Thymus (tissue), 11 donors: ENCODE data around the gene CEP95. TPM values are rescaled to one million over a fixed set of nuclear protein-coding genes. Genes with fewer than 3 reads are reported as not detected.
A peak's percentile ranks its signal among the peaks of the same experiment; 100 is the strongest.
"Not testable (repeated sequence)": the region's sequence is repeated elsewhere in the genome, so short reads cannot be mapped to it uniquely, and the experiment has no call there.

ENCODE experiments used
- DNase-seq, 9 donors: peaks; one replicate each; pipeline ENCODE4 v3.0.0-alpha.2; 2013; ENCODE audit warnings: low spot score in 9 of 9, low read depth in 6 of 9, missing footprints in 1 of 9
- H3K27ac ChIP-seq, 2 donors: one replicate each; pipeline ENCODE4 v1.5.1; 2013; ENCODE audit warnings: control low read depth in 1 of 2, low read depth in 1 of 2, low read length in 1 of 2, mild to moderate bottlenecking in 1 of 2, moderate library complexity in 1 of 2
- H3K27me3 ChIP-seq, 2 donors: one replicate each; pipeline ENCODE4 v1.5.1; 2013; ENCODE audit warnings: low read length in 1 of 2; ENCODE audit not compliant: control insufficient read depth in 2 of 2, insufficient read depth in 1 of 2
- H3K36me3 ChIP-seq, 2 donors: one replicate each; pipeline ENCODE4 v1.5.1; 2013; ENCODE audit warnings: low read length in 1 of 2, mild to moderate bottlenecking in 1 of 2, moderate library complexity in 1 of 2; ENCODE audit not compliant: control insufficient read depth in 2 of 2, insufficient read depth in 2 of 2
- H3K4me1 ChIP-seq, 2 donors: one replicate each; pipeline ENCODE4 v1.5.1; 2013; ENCODE audit warnings: low read length in 2 of 2; ENCODE audit not compliant: control insufficient read depth in 2 of 2, insufficient read depth in 2 of 2
- H3K4me3 ChIP-seq, 2 donors: one replicate each; pipeline ENCODE4 v1.5.1; 2013; ENCODE audit warnings: low read length in 2 of 2, control low read depth in 1 of 2, mild to moderate bottlenecking in 1 of 2
- H3K9me3 ChIP-seq, 2 donors: one replicate each; pipeline ENCODE4 v1.5.1; 2013; ENCODE audit warnings: low read length in 1 of 2, mild to moderate bottlenecking in 1 of 2; ENCODE audit not compliant: control insufficient read depth in 2 of 2, insufficient read depth in 1 of 2
- WGBS: extraction: QIAGEN DNeasy Blood & Tissue Kit; methylation state at CpG from one replicate; pipeline ENCODE4 v1.1.7; 2013; 5-methylcytosine and 5-hydroxymethylcytosine counted together
- polyA plus RNA-seq: library from polyadenylated mRNA; stranded (reverse); fragments of 200-250 nt; gene quantifications from one replicate; pipeline ENCODE4 v1.2.3, GENCODE V29; 2013
- total RNA-seq: library from RNA; stranded (reverse); fragments of 120-200 nt; gene quantifications from one replicate; pipeline ENCODE4 v1.2.4, GENCODE V29; 2013
- donor health status: healthy.

The CEP95 gene
- total and polyA plus RNA-seq, 2 donors = 43.4 to 126 TPM

- Histone ChIP-seq H3K4me3 (no peak overlapping the region), H3K4me1 (peaks cover 9 to 17% of the 10 kb centered on the region in 2 donors), H3K9me3 (no peaks in the 10 kb centered on the region), H3K27ac (no peak overlapping the region), H3K27me3 (no peaks in the 10 kb centered on the region), H3K36me3 (peaks cover 25 to 62% of the 10 kb centered on the region in 2 donors)
- DNase-seq = peak in 3 of 9 donors; percentile 29 to 57 (median 45)
- WGBS = 97% methylated on average over 13 of the region's 13 CpGs
Observed at GRCh38 chr17:64491034-64491860, 15.5 kb upstream of the CEP95 start.

GRCh38 chr17:64491994-64492393, 14.8 kb upstream of the CEP95 start:
- Histone ChIP-seq H3K4me3 (no peak overlapping the region), H3K36me3 (peaks cover 26 to 59% of the 10 kb centered on the region in 2 donors), H3K4me1 (peaks cover 9 to 17% of the 10 kb centered on the region in 2 donors), H3K9me3 (no peaks in the 10 kb centered on the region), H3K27ac (no peak overlapping the region), H3K27me3 (no peaks in the 10 kb centered on the region)
- WGBS = 96% methylated on average over 3 of the region's 3 CpGs
- no peak for DNase-seq

- peaks cover 26 to 57% of the 10 kb centered on the region in 2 donors for H3K36me3 ChIP-seq
Observed at GRCh38 chr17:64492481-64493109, 14.2 kb upstream of the CEP95 start.

GRCh38 chr17:64494121-64494520, 12.7 kb upstream of the CEP95 start:
- Histone ChIP-seq H3K4me3 (no peak overlapping the region), H3K4me1 (peaks cover 16 to 22% of the 10 kb centered on the region in 2 donors), H3K27me3 (no peaks in the 10 kb centered on the region), H3K27ac (no peak overlapping the region), H3K9me3 (no peaks in the 10 kb centered on the region), H3K36me3 (peaks cover 26 to 58% of the 10 kb centered on the region in 2 donors)
- 98% methylated on average over 2 of the region's 2 CpGs for WGBS
- no peak for DNase-seq

More at GRCh38 chr17:64492481-64493109, 14.2 kb upstream of the CEP95 start:
- 82% methylated on average over 6 of the region's 6 CpGs for WGBS
- peaks cover 14 to 22% of the 10 kb centered on the region in 2 donors for H3K4me1 ChIP-seq
- H3K27ac ChIP-seq = no peak overlapping the region
- no peaks in the 10 kb centered on the region for H3K27me3 ChIP-seq
- H3K9me3 ChIP-seq = no peaks in the 10 kb centered on the region
- peak in 1 of 9 donors; percentile 33 for DNase-seq
- no peak overlapping the region for H3K4me3 ChIP-seq

GRCh38 chr17:64495300-64495699, 11.5 kb upstream of the CEP95 start:
- not testable (repeated sequence) for H3K4me3 ChIP-seq, H3K9me3 ChIP-seq, H3K27me3 ChIP-seq, DNase-seq, H3K27ac ChIP-seq
- peaks cover 16 to 22% of the 10 kb centered on the region in 2 donors for H3K4me1 ChIP-seq
- WGBS = 97% methylated on average over 5 of the region's 5 CpGs
- H3K36me3 ChIP-seq = peaks cover 29 to 58% of the 10 kb centered on the region in 2 donors

GRCh38 chr17:64496348-64496785, 10.4 kb upstream of the CEP95 start:
- Histone ChIP-seq H3K9me3 (no peaks in the 10 kb centered on the region), H3K27me3 (no peaks in the 10 kb centered on the region), H3K27ac (peak overlapping the region; percentile 94 to 96), H3K4me3 (peak overlapping the region; percentile 71 to 82), H3K4me1 (peaks cover 16 to 22% of the 10 kb centered on the region in 2 donors), H3K36me3 (peaks cover 35 to 58% of the 10 kb centered on the region in 2 donors)
- under 1% methylated on average over 20 of the region's 20 CpGs for WGBS
- peak in 1 of 9 donors; percentile 43 for DNase-seq

- Histone ChIP-seq H3K36me3 (peaks cover 38 to 59% of the 10 kb centered on the region in 2 donors), H3K27ac (peak within 1 kb of the TSS; percentile 94 to 96), H3K9me3 (no peaks in the 10 kb centered on the region), H3K4me1 (peaks cover 16 to 27% of the 10 kb centered on the region in 2 donors), H3K4me3 (peak within 1 kb of the TSS; percentile 71 to 82), H3K27me3 (no peaks in the 10 kb centered on the region)
- DNase-seq = peak; percentile 82 to 96 (median 91)
- 1% methylated on average over 50 of the region's 50 CpGs for WGBS
Observed at GRCh38 chr17:64496786-64497564, 9.8 kb upstream of the CEP95 start, which contains the start of gene POLG2. POLG2 (minus strand) TSS chr17:64497054; CDS start chr17:64496968, 86 bp downstream.

GRCh38 chr17:64497565-64498035, 9.2 kb upstream of the CEP95 start:
- H3K36me3 ChIP-seq = peaks cover 45 to 60% of the 10 kb centered on the region in 2 donors
- 59% methylated on average over 4 of the region's 4 CpGs for WGBS
- H3K4me1 ChIP-seq = peaks cover 16 to 28% of the 10 kb centered on the region in 2 donors
- no peak for DNase-seq
- H3K9me3 ChIP-seq = no peaks in the 10 kb centered on the region
- peak overlapping the region; percentile 71 to 82 for H3K4me3 ChIP-seq
- peak overlapping the region; percentile 94 to 96 for H3K27ac ChIP-seq
- no peaks in the 10 kb centered on the region for H3K27me3 ChIP-seq
